HG02973 (cell line): ENCODE measurements around the gene COX6A2.
"Not testable (repeated sequence)": the region's sequence is repeated elsewhere in the genome, so short reads cannot be mapped to it uniquely, and the experiment has no call there.

ENCODE experiments used
- ATAC-seq: cut with Tn5 transposase; IDR thresholded peaks from one replicate; pipeline ENCODE4 v1.9.1; 2021; ENCODE audit warnings: moderate library complexity; ENCODE audit not compliant: unreplicated experiment

The COX6A2 gene

DNA sequence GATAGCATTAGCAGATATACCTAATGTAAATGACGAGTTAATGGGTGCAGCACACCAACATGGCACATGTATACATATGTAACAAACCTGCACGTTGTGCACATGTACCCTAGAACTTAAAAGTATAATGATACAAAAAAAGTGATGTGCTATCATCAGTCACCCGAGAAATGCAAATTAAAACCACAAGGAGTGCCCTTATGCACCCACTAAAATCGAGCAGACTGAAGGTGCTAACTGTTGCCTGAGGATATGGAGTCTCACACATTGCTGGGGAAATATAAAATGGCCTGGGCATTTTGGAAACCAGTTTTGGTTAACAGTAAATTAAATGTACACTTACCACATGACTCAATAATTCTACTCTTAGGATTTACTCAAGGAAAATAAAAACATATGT lies 10.9 kb upstream of the COX6A2 start:
- not testable (repeated sequence) for ATAC-seq

DNA sequence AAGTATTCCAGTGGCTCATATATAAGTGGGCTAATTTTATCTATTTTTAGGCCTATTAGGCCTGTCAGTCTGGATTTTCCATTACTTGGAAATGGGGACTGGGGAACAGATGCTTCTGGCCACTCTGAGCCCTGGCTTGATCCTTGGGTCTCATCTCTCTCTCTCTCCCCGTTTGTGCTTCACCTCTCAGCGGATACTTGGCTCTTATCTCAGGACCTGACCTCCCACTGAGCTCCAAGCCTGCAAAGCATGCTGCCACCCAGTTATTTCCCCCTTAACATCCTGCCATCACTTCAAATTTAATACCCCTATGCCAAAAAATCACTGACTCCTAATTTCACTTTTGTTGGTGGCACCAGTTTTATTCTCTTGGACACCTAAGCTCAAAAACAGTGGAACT lies 10.3 kb upstream of the COX6A2 start:
- ATAC-seq, result no peak

DNA sequence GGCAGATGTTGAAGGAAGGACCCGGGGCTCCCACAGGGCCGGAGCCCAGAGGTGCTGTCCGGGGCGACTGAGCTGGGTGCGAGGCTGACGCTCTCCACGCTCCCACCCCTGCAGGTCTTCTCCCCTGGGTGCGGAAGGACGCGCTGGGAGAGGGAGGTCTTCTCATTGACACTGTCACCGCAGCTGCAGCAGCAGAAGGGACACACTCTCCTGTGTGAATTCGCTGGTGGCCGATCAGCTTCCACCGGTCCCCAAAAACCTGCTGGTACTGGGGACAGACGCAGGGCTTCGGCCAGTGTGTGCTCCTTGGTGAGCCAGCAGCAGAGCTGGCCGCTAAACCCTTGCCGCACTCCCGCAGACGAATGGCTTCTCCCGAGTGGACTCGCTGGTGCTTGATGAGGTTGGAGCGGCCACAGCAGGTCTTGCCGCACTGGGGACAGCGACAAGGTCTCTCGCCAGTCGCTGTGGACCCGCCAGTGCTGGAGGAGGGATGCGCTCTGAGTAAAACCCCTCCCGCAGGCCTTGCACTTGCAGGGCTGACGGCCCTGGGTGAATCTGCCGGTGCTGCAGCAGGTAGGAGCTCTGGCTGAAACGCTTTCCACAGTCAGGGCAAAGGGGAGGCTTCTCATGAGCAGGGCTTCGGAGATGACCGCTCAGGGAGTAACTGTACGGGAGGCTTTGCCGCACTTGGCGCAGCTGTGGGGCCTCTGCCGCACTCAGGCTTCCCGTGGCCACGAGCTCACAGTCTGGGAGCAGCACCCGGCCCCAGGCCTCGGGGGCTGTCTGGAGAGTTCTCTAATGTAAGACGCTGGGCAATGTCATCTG lies 8.3 kb upstream of the COX6A2 start:
- ATAC-seq, result no peak

DNA sequence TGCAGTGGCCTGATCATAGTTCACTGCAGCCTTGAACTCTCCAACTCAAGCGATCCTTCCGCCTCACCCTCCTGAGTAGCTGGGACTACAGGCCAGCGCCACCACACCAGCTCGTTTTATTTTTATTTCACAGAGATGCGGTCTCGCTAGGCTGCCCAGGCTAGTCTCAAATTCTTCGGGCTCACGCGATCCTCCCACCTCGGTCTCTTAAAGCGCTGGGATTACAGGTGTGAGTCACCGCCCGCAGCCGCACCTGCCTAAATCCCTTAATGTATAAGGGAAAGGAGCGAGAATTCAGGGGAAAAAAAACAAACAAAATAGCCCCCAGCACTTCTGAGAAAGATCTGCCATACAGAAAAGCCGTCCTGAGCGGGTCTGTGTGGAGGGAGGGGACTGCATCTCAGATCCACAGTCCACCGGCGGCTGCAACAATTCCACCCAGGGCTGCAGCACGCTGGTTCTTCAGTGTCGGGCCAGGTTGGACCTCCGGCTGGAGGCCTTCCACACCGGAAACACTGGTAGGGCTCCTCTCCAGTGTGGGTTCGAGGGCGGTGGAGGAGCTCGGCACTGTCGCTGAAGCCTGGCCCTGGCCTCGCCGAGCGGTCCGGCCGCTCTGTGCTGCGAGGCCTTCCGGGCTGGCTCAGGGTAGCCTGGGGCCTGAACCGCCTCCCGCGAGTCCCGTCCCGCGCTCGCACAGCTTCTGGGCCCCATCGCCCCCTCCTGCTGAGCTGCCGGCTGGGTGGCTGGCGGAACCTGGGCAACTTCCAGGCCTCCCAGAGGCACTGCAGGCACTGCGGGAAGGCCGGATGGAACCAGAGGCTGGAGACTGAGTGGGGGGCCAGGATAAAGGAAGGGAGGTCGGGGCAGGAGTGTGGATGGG lies 7.4 kb upstream of the COX6A2 start:
- ATAC-seq, result no peak

DNA sequence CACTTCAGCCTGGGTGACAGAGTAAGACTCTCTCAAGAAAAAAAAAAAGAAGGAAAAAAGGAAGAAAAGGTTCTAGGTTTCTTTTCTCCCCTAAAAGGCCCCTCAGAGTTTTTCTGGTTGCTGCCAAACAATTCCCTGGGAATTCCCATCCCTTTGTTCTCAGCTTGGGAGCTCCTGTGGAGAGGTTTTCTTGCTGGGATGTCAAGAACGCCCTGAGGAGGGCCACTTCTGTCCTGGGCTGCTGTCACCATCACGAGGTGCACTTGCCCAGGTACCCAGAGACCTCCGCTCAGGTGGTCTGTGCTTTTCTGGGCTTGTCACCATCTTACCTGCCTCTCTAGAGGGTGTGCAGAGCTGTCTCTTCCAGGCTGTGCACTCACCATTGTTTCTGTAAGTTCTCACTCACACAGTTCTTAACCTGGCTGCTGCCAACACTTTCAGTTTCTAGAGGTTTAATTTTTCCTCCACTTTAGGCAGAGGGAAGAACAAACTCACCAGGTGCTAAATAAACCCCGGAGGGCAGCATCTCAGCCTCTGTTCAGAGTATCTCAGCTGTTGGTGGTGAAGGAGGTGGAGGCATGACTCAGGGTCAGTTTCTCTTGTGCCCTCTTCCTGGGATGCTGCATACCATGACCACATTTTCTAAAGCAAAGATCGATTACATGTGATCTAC lies 2.4 kb upstream of the COX6A2 start:
- ATAC-seq, result no peak

DNA sequence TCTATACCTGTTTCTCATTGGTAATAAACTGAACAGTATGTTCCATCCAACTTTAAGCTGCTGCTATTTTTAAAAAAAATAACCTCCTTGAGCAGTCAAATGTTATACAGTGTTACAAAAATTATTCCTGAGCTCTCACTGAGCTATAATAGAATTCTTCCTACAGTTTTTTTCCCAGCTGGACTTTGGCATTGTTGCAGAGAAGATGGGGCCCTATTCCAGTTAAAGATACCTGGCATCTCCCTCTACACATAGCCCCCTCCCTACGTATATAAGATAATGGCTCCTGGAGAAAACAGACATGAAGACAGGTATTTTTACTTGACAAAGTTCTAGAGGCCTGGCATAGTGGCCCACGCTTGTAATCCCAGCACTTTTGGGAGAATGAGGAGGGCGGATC lies 1.6 kb upstream of the COX6A2 start:
- no peak for ATAC-seq

DNA sequence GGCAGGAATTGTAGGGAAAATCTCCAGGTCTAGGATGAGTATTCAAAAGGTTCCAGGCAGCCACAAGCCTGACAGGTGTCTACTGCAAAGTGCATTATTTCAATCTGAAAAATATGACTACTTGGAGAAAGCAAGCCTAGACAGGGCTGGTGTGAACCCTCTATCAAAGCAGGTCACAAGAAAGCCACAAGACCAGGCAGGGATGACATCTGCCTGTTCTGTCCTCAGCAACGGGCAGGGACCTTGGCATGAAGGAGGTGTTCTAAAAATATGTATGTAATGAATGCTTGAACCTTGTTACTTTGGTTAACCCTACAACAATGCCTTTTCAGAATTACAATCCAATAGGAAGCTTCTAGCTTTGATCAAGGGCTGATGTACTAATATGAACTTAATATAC lies 1.2 kb upstream of the COX6A2 start:
- no peak for ATAC-seq

DNA sequence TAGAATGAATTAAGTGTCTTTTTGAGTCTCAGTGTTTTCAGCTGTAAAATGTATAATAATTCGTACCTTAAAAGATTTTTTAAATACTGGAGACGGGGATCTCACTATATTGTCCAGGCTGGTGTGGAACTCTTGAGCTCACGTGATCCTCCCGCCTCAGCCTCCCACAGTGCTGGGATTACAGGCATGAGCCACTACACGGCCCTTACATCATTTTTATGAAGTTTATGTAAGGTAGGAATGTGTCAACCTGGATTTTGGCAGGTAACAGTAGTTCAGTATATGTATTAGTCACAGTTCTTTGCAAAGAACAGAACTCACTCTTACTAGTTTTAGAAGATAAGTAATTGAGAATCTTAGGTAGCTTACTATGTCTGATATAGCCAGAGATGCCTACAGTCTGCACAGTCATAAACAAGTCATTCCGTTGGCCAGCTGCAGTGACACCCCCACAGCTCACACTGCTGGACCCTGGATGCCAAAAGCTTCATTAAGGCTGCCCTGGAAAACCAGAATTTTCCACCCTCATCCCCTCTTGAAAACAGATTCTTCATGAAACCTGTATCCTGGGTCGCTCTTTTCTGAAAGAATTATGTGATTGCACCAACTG lies 583 bp upstream of the COX6A2 start:
- no peak for ATAC-seq

DNA sequence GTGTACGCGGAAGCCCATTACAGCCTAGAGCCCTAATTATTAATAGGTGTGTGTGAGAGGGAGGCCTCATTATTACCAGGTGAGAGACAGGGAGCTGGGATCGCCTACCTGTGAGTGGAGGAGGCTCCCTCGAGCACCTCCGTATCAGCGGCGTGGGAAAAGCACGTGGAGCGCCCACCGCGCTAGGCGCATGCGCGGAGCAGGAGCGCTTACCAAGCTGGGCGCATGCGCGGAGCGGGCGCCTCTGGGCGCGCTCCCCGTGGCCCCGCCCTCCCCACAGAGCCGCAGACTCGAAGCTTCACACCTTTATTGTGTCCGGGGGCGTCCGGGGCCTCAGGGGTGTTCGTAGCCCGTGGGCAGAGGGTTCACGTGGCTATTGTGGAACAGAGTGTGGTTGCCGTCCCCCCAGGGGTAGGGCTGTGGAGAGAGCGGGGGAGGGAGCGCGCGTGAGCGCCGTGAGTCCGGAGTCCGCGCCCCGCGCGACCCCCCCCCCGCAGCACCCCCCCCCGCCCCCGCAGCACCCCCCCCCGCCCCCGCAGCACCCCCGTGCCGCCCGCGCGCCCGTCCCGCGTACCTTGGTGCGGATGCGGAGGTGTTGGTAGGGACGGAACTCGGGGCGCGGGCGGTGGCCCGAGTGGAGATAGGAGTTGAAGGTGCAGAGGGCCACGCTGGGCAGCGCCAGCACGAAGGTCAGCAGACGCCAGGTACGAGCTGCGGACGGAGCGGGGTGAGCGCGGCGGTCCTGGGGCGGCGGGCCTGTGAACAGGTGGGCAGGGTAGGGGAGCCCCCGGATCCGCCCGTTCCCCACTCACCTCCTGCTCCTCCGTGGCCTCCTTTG lies 500 bp downstream of the COX6A2 start:
- no peak for ATAC-seq

DNA sequence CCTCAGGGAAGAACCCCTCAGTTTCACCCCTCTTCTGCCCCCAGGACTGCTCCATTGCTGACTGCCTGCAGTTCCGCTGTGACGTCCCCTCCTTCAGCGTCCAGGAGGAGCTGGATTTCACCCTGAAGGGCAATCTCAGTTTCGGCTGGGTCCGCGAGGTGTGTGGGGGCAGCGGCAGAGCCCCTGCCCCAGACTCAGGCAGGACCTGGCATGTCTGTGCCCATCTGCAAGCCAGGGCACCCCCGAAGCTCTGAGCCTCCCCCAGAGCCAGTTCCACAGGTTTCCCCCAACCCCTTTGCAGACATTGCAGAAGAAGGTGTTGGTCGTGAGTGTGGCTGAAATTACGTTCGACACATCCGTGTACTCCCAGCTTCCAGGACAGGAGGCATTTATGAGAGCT lies 4.4 kb downstream of the COX6A2 start:
- ATAC-seq, result no peak

DNA sequence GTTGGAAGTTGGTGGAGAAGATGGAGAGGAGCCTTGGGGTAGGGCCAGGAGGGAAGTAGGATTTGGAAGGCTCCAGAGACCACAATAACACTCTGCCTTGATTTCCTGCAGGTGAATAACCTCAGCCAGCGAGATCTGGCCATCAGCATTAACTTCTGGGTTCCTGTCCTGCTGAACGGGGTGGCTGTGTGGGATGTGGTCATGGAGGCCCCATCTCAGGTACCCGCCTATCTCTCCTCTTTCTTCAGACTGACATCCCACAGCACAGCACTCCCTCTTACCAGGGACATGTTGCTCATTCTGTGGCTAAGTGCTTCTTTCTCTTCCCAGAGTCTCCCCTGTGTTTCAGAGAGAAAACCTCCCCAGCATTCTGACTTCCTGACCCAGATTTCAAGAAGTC lies 4.9 kb downstream of the COX6A2 start:
- ATAC-seq, result no peak

DNA sequence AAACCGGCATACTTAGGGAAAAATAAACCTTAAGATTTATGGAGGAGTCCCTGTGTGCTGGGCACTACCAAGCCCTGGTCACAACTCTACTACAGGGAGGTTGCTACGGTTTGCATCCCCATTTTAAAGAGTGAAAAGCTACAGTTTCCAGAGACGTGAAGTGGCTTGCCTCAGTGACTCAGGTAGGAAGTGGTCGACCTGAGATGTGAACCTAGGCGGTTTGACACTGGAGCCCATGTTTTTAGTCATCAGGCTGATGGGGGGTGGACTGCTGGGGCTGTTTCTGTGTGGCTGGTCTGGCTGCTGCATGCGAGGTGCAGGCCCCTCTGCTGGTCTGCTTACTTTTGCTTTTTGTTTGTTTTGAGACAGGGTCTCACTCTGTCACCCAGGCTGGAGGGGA lies 6.6 kb downstream of the COX6A2 start:
- no peak for ATAC-seq

DNA sequence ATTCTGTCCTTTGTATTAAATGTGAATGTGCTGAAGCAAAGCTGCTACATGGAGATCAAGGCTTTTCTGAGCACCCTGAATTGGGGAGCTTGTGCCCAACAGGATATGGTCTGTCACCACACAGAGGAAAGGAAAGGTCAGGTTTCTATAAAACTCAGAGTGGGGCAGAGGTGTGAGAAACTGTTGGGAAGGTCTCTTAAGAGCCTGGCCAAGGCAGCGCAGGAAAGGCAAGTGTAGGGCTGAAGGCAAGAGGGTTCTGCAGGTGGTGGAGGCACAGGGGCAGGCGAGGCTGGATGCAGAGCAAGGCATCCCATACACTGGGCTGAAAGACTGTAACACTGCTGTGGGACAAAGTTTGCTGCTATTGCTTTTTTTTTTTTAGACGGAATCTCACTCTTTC lies 8.1 kb downstream of the COX6A2 start:
- ATAC-seq, result no peak

DNA sequence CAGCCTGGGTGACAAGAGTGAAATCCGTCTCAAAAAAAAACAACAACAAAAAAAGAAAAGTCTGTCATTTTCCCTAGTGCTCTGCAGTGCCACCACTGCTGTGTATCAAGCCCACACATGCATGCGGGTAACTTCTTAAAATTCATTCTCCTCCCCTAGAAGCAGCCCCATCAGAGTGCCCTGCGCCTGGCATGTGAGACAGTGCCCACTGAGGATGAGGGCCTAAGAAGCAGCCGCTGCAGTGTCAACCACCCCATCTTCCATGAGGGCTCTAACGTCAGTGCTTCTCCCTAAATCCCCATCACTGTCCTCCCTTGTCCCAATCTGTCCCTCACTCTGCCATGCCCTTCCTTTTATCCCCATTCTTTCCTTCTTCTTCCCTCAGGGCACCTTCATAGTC lies 10.2 kb downstream of the COX6A2 start:
- ATAC-seq, result no peak

DNA sequence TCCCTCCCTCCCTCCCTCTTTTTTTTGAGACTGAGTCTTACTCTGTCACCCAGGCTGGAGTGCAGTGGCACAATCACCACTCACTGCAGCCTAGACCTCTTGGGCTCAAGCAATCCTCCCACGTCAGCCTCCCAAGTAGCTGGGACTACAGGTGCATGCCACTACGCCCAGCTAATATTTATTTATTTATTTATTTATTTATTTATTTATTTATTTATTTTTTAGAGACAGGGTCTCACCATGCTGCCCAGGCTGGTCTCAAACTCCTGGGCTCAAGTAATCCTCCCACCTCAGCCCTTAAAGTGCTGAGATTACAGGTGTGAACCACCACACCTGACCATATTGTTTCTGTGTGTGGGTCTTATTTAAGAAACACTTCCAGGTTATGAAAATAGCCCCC lies 11.1 kb downstream of the COX6A2 start:
- ATAC-seq, result not testable (repeated sequence)

DNA sequence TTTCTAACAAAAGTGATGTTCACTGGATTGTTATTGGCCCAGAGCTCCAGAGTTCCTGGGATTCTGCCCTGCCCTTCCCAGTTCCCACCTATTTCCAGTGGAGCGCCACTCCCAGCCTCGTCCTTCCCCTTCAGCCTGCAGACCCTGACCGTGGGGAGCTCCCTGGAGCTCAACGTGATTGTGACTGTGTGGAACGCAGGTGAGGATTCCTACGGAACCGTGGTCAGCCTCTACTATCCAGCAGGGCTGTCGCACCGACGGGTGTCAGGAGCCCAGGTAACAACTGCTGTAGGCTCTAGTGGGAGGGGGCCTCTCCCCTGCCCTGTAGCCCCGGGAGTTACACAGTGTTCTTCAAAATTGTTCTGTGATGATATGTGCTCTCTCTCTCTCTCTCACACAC lies 11.8 kb downstream of the COX6A2 start:
- ATAC-seq, result no peak

DNA sequence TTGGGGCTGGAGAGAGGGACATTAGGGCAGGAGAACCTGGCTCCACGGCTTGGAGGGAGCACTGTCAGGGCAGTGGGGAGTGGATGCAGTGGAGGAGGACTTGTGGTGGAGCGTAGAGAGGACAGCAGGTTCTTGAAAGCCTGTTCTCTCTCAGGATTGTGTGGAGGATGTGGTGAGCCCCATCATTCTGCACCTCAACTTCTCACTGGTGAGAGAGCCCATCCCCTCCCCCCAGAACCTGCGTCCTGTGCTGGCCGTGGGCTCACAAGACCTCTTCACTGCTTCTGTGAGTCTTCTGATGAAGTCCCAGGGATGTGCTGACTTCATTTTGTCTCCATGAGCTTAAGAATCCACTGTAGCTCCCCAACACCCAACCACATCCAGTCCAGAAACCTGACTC lies 13.5 kb downstream of the COX6A2 start:
- no peak for ATAC-seq

DNA sequence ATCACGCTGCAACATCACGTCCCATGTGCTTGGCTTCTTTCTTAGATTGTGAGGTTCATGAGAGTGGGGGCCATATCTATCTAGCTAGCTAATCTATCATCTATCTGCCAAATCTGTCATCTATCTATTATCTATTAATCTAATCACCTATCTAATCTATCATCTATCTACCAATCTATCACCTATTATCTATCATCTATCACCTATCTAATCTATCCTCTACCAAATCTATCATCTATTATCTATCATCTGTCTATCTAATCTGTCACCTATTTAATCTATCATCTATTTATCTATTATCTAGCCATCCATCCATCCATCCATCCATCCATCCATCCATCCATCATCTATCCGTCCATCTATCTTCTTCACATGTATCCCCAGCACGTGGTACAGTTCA lies 14.2 kb downstream of the COX6A2 start:
- no peak for ATAC-seq

DNA sequence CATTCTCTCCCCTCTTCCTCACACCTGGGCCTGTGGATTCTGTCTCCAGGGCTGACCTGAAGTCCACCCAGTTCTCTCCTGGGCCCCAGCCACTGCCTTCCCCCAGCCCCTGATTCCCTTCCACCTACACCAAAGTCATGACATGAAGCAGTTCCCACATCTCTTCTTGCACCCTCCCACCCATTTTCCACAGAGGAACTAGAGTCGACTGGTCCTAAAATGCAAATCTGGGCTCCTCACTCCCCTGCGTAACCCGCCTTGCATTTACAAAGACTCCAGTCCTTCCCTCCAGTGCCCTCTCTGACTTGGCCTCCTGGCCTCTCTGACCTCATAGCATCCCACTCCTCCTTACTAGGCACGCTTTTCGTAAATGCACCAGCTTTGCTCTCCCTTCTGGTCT lies 14.8 kb downstream of the COX6A2 start:
- no peak for ATAC-seq

DNA sequence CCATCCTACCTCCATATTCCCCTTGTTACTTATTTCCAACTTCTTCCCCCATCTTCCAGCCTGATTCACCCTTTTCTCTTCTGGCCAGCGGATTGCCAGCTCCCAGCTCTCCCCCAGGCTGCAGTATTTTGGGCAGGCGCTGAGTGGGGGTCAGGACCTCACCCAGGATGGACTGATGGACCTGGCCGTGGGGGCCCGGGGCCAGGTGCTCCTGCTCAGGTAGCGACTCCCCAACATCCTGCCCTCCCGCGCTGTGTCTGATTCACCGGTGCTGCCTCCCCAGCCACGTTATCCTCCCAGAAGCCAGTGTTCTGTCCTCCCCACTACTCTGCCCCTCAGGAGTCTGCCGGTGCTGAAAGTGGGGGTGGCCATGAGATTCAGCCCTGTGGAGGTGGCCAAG lies 15.4 kb downstream of the COX6A2 start:
- no peak for ATAC-seq
